OCI-LY3 (cell line): ENCODE results near the gene USPL1.

Experiments used
- EZH2phosphoT487 ChIP-seq: fragments of 200-600 bp; shearing (Covaris generic); IDR thresholded peaks from 2 replicates; pipeline ENCODE4 v1.6.1; 2018; ENCODE audit warnings: antibody characterized with exemption, mixed run types, low read depth
- TF ChIP-seq, protein P1 (sequence below): fragments of 200-600, 300-600 bp; sonication (generic); IDR thresholded peaks from 2 replicates; pipeline ENCODE4 v1.5.1; 2014; ENCODE audit warnings: antibody characterized with exemption, low read length, low read depth

DNA sequence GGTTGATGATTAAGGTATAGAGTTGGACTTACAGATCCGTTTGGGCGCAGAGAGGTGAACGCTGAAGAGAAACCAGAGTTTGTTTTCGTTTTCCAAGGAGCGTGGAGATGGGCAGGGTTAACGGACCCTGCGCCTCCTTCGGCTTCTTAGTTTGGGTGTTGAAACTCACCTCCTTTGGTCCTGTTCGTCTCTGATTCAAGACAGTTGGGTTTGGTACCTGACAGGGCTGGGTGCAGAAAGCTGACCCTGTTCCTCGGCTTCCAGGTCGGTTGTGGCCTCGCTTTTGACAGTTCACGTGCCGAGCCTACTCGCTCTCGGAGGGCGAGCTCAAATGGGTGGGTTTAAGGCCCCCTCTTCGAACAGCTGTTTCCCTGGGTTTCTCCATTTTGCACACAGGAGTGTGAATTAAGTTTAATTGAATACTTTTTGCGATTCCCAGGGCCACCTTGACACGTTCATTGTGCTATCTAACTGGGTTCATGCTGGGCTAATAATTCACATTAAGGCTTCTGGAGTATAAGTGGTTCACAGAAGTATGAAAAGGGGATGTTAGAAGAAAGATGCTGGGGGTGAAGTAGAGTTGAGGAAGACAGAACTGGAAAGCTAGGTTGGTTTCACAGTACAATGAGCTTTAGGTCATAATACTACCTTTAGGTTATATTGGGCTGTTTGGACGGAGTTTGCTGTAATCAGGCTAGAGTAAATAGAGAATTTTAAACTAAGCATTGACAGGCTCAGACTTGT is 638 bp downstream of the USPL1 start:
- TF ChIP-seq, protein P1, sequence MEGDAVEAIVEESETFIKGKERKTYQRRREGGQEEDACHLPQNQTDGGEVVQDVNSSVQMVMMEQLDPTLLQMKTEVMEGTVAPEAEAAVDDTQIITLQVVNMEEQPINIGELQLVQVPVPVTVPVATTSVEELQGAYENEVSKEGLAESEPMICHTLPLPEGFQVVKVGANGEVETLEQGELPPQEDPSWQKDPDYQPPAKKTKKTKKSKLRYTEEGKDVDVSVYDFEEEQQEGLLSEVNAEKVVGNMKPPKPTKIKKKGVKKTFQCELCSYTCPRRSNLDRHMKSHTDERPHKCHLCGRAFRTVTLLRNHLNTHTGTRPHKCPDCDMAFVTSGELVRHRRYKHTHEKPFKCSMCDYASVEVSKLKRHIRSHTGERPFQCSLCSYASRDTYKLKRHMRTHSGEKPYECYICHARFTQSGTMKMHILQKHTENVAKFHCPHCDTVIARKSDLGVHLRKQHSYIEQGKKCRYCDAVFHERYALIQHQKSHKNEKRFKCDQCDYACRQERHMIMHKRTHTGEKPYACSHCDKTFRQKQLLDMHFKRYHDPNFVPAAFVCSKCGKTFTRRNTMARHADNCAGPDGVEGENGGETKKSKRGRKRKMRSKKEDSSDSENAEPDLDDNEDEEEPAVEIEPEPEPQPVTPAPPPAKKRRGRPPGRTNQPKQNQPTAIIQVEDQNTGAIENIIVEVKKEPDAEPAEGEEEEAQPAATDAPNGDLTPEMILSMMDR, result no peak
- no peak for TF ChIP-seq EZH2phosphoT487
